Mesendoderm (in vitro differentiated cells): ENCODE measurements around the gene SNW1.
A peak's percentile ranks its signal among the peaks of the same experiment; 100 is the strongest.
"Not testable (repeated sequence)": the region's sequence is repeated elsewhere in the genome, so short reads cannot be mapped to it uniquely, and the experiment has no call there.

ENCODE experiments used
- DNase-seq: peaks from one replicate; pipeline ENCODE4 v3.0.0; 2013
- H2AK5ac ChIP-seq: 2 replicates; pipeline ENCODE4 v1.6.1; 2013; ENCODE audit warnings: low read length, inconsistent platforms
- H2BK120ac ChIP-seq: 2 replicates; pipeline ENCODE4 v1.6.1; 2013; ENCODE audit warnings: low read depth, mild to moderate bottlenecking, low read length, moderate library complexity, mixed read lengths
- H2BK15ac ChIP-seq: replicated peaks from 2 replicates; pipeline ENCODE4 v1.6.1; 2013; ENCODE audit warnings: low read depth, mild to moderate bottlenecking, moderate library complexity
- H2BK5ac ChIP-seq: 2 replicates; pipeline ENCODE4 v1.6.1; 2013; ENCODE audit warnings: low read length, inconsistent platforms
- H3K18ac ChIP-seq: 2 replicates; pipeline ENCODE4 v1.6.1; 2013; ENCODE audit warnings: mild to moderate bottlenecking, low read length, mixed read lengths
- H3K23ac ChIP-seq: one replicate; pipeline ENCODE4 v1.6.1; 2013; ENCODE audit warnings: low read length
- H3K27ac ChIP-seq: 2 replicates; pipeline ENCODE4 v1.5.1; 2013; ENCODE audit warnings: low read depth, mild to moderate bottlenecking, inconsistent platforms, low read length, moderate library complexity
- H3K27me3 ChIP-seq: 2 replicates; pipeline ENCODE4 v1.6.1; 2013; ENCODE audit warnings: low read length, control low read depth, mild to moderate bottlenecking, inconsistent platforms; ENCODE audit not compliant: insufficient read depth, poor library complexity
- H3K36me3 ChIP-seq: 2 replicates; pipeline ENCODE4 v1.6.1; 2013; ENCODE audit warnings: low read length, inconsistent platforms; ENCODE audit not compliant: control insufficient read depth, insufficient read depth
- H3K4ac ChIP-seq: one replicate; pipeline ENCODE4 v1.6.1; 2013; ENCODE audit warnings: low read depth, mild to moderate bottlenecking, low read length, moderate library complexity
- H3K4me1 ChIP-seq: 2 replicates; pipeline ENCODE4 v1.6.1; 2013; ENCODE audit warnings: low read depth, low read length, inconsistent platforms; ENCODE audit not compliant: control insufficient read depth
- H3K4me2 ChIP-seq: 2 replicates; pipeline ENCODE4 v1.6.1; 2013; ENCODE audit warnings: low read length
- H3K4me3 ChIP-seq: 2 replicates; pipeline ENCODE4 v1.5.1; 2013; ENCODE audit warnings: mild to moderate bottlenecking, low read length
- H3K56ac ChIP-seq: one replicate; pipeline ENCODE4 v1.6.1; 2013; ENCODE audit warnings: low read length
- H3K79me1 ChIP-seq: 2 replicates; pipeline ENCODE4 v1.6.1; 2013; ENCODE audit warnings: low read length, inconsistent platforms
- H3K79me2 ChIP-seq: 2 replicates; pipeline ENCODE4 v1.6.1; 2013; ENCODE audit warnings: mild to moderate bottlenecking, low read length; ENCODE audit not compliant: control insufficient read depth, insufficient read depth
- H3K9ac ChIP-seq: 2 replicates; pipeline ENCODE4 v1.6.1; 2013; ENCODE audit warnings: low read length, inconsistent platforms
- H4K5ac ChIP-seq: one replicate; pipeline ENCODE4 v1.6.1; 2013; ENCODE audit warnings: low read length
- H4K8ac ChIP-seq: one replicate; pipeline ENCODE4 v1.6.1; 2013; ENCODE audit warnings: low read depth, mild to moderate bottlenecking, control low read depth, low read length, moderate library complexity
- WGBS: extraction: QIAGEN DNeasy Blood & Tissue Kit; methylation state at CpG from one replicate; pipeline ENCODE4 v1.1.7; 2013; ENCODE audit warnings: low lambda C conversion rate, missing lambda C conversion rate; ENCODE audit not compliant: insufficient coverage; ENCODE audit errors: extremely low coverage; 5-methylcytosine and 5-hydroxymethylcytosine counted together

SNW1 gene

DNA sequence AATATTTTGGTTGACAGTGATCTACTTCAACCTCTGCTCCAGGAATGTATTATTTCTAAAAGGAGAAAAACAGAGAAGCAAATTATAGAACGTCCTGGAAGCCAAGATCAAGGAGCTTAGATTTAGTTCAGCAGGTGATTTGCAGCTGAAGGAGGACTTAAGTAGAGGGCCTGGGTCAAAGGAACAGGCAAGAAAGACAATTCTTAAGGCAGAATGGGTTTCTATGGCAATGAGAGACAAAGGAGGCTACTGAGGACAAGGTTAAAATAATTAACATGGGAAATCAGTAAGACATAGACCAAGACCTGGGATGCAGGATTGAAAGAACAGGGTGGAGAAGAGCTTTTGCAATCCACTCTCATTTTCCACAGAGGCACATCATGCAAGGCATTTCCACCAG lies 2.4 kb upstream of the SNW1 start:
- no peaks in the 10 kb centered on the region for H3K4me1 ChIP-seq
- no peak overlapping the region for H3K9ac ChIP-seq
- H3K27me3 ChIP-seq: no peaks in the 10 kb centered on the region
- H2BK120ac ChIP-seq: no peak overlapping the region
- no peak overlapping the region for H4K5ac ChIP-seq
- peak; percentile 3 for DNase-seq
- WGBS: no CpG with 5 or more reads among the region's 1 CpG
- H3K56ac ChIP-seq: no peak overlapping the region
- no peak overlapping the region for H3K23ac ChIP-seq
- H3K4me2 ChIP-seq: no peak overlapping the region
- H3K27ac ChIP-seq: no peak overlapping the region
- no peak overlapping the region for H3K4ac ChIP-seq
- no peak overlapping the region for H3K18ac ChIP-seq
- peaks cover 11% of the 10 kb centered on the region for H3K79me1 ChIP-seq
- H3K79me2 ChIP-seq: peaks cover 21% of the 10 kb centered on the region
- H4K8ac ChIP-seq: no peak overlapping the region
- no peak overlapping the region for H2BK15ac ChIP-seq
- no peak overlapping the region for H2BK5ac ChIP-seq
- no peak overlapping the region for H2AK5ac ChIP-seq
- no peak overlapping the region for H3K4me3 ChIP-seq
- no peaks in the 10 kb centered on the region for H3K36me3 ChIP-seq

DNA sequence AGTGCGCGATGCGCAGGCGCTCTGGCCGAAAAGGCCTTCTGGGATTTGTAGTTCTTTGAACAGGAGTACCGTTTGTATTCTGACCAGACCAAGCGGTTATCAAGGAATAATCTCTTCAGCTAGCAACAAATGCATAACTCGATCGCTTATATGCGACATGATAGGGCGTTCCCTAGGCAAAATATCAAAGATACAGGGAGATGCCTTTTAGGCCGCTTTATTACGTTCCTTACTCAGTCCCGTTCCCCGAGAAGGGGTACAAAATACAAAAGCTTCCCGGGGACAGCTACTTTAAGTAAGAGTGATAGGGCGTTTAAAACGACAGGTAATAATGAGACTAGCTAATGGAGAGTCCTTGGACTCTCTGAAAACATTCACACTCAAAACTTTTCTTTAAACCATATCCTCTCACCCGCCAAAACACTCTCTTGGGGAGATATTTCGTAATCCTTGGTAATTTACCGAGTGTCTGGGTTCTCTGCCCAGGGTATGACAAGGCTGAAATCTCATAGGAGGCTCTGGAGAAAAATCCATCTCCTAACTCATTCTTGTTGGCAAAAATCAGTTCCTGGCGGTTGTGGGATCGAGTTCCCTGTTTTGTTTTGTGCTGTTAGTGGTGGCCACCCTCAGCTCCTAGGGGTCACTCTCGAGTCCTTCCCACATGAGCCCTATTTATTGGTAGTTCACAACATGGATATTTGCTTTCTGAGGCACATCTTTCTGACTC lies 412 bp upstream of the SNW1 start:
- peak; percentile 78 for DNase-seq
- Histone ChIP-seq H3K9ac (peak overlapping the region; percentile 66), H4K5ac (peak overlapping the region; percentile 64), H3K56ac (peak overlapping the region; percentile 66), H3K18ac (peak overlapping the region; percentile 41), H3K36me3 (no peaks in the 10 kb centered on the region), H2BK120ac (no peak overlapping the region), H3K27me3 (no peaks in the 10 kb centered on the region), H3K4me1 (no peaks in the 10 kb centered on the region), H3K4me3 (peak overlapping the region; percentile 35), H3K79me2 (peaks cover 31% of the 10 kb centered on the region), H2AK5ac (no peak overlapping the region), H4K8ac (peak overlapping the region; percentile 65), H3K23ac (no peak overlapping the region), H2BK15ac (no peak overlapping the region), H3K27ac (no peak overlapping the region), H3K4ac (no peak overlapping the region), H3K4me2 (peak overlapping the region; percentile 82), H2BK5ac (no peak overlapping the region), H3K79me1 (peaks cover 14% of the 10 kb centered on the region)
- no CpG with 5 or more reads among the region's 24 CpGs for WGBS

DNA sequence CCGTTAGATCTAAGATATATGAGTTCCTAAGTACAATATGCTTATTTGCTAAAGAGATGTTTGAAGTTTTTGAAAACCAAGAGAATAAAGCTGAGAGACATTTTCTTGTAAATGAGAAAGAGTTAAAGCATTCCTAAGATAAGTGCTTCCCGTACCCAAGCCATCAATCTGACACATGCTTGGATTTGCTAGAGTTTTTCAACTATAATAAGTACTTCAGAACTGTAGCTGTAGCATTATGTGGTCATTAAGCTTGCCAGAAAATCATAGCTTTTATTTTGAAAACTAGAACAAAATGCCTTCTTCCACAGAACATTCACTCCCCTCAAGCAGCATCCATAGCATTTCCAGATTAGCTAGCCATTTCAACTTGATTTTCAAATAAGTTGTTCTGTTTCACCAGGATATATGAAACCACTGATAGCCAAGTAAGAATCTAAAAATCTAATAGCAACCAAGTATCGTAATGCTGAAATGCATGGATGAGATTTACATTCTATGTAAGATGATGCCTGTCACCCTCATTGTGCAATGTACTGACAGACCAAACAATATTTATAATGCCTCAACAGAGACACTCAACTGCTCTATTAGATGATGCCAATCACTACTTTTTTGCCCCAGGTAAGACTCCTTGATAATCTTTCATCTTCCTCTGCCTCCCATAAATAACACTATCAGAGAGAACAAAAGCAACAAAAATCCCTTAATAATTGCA lies 8.0 kb downstream of the SNW1 start:
- no peaks in the 10 kb centered on the region for H3K27me3 ChIP-seq
- H3K9ac ChIP-seq: no peak overlapping the region
- no peak overlapping the region for H2BK120ac ChIP-seq
- H4K8ac ChIP-seq: no peak overlapping the region
- no peak overlapping the region for H3K4me3 ChIP-seq
- H3K79me1 ChIP-seq: peaks cover 2% of the 10 kb centered on the region
- WGBS: no CpG with 5 or more reads among the region's 3 CpGs
- H3K79me2 ChIP-seq: peaks cover 12% of the 10 kb centered on the region
- H2BK15ac ChIP-seq: no peak overlapping the region
- no peaks in the 10 kb centered on the region for H3K4me1 ChIP-seq
- H4K5ac ChIP-seq: no peak overlapping the region
- H2BK5ac ChIP-seq: no peak overlapping the region
- H3K27ac ChIP-seq: no peak overlapping the region
- peaks cover 4% of the 10 kb centered on the region for H3K36me3 ChIP-seq
- H3K4ac ChIP-seq: no peak overlapping the region
- H3K56ac ChIP-seq: no peak overlapping the region
- H3K23ac ChIP-seq: no peak overlapping the region
- no peak overlapping the region for H3K4me2 ChIP-seq
- no peak overlapping the region for H3K18ac ChIP-seq
- H2AK5ac ChIP-seq: no peak overlapping the region
- no peak for DNase-seq

DNA sequence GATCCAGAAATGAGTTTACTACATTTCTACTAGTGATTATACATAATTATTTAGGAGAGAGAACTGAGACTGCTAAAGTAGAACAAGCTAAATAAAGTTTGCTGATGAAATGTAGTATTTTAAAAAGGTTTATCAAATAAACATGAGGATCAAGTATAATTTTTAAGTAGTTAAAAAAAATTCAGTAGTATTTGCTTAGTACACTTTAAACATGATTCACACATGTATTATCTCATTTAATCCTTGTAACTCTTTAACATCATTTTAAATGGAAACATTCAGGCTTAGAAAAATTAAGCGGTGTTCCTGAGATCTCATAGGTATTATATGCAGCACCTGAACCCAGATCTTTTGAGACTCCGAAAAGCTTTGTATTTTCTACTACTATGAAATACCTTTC lies 8.7 kb downstream of the SNW1 start:
- Histone ChIP-seq H3K18ac (no peak overlapping the region), H3K56ac (no peak overlapping the region), H3K4me3 (no peak overlapping the region), H3K4me1 (no peaks in the 10 kb centered on the region), H3K9ac (no peak overlapping the region), H3K79me1 (no peaks in the 10 kb centered on the region), H3K79me2 (peaks cover 9% of the 10 kb centered on the region), H3K36me3 (peaks cover 4% of the 10 kb centered on the region), H2BK5ac (no peak overlapping the region), H3K4ac (no peak overlapping the region), H2BK15ac (no peak overlapping the region), H2BK120ac (no peak overlapping the region), H3K4me2 (no peak overlapping the region), H4K8ac (no peak overlapping the region), H3K27ac (no peak overlapping the region), H4K5ac (no peak overlapping the region), H3K23ac (no peak overlapping the region), H3K27me3 (no peaks in the 10 kb centered on the region), H2AK5ac (no peak overlapping the region)
- no peak for DNase-seq
- no CpG with 5 or more reads among the region's 2 CpGs for WGBS

DNA sequence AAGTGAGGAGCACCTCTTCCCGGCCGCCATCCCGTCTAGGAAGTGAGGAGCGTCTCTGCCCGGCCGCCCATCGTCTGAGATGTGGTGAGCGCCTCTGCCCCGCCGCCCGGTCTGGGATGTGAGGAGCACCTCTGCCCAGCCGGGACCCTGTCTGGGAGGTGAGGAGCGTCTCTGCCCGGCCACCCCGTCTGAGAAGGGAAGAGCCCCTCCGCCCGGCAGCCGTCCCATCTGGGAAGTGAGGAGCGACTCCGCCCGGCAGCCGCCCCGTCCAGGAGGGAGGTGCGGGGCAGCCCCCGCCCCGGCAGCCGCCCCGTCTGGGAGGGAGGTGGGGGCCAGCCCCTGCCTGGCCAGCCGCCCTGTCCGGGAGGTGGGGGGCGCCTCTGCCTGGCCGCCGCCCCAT lies 13.5 kb downstream of the SNW1 start:
- not testable (repeated sequence) for H3K4me2 ChIP-seq, H3K23ac ChIP-seq, H3K4me3 ChIP-seq, H4K8ac ChIP-seq, H3K4me1 ChIP-seq, H3K18ac ChIP-seq, H2AK5ac ChIP-seq, H2BK15ac ChIP-seq, H3K4ac ChIP-seq, H2BK120ac ChIP-seq, DNase-seq, H2BK5ac ChIP-seq, H3K79me2 ChIP-seq, H3K27me3 ChIP-seq, H3K56ac ChIP-seq, H3K36me3 ChIP-seq, H3K9ac ChIP-seq, H3K79me1 ChIP-seq, H3K27ac ChIP-seq, H4K5ac ChIP-seq
- no CpG with 5 or more reads among the region's 33 CpGs for WGBS
